Activated T-cell treated with anti-CD3 and anti-CD28 coated beads, Interleukin-2, amount 50 U/mL, for 4 hours (primary cell): Measurements from ENCODE around the gene TIMP3. TPM values are rescaled to one million over a fixed set of nuclear protein-coding genes. Genes with fewer than 3 reads are reported as not detected.

Experiments used
- ATAC-seq, 2 donors: fragments of 200-7000 bp; cut with Tn5 transposase; one replicate each; pipeline ENCODE4 v1.10.0; 2021
- DNase-seq: peaks from one replicate; pipeline ENCODE4 v3.0.0-alpha.2; 2020
- H3K27me3 Mint-ChIP-seq: one replicate; pipeline ENCODE4 v1.8.0; 2021; ENCODE audit warnings: low read depth, mixed read lengths
- H3K36me3 Mint-ChIP-seq: one replicate; pipeline ENCODE4 v1.8.0; 2022; ENCODE audit warnings: mixed read lengths; ENCODE audit not compliant: insufficient read depth
- H3K4me1 Mint-ChIP-seq: one replicate; pipeline ENCODE4 v1.8.0; 2021; ENCODE audit warnings: low read depth, mixed read lengths
- H3K4me3 Mint-ChIP-seq: one replicate; pipeline ENCODE4 v1.8.0; 2021; ENCODE audit warnings: mild to moderate bottlenecking, moderate library complexity, mixed read lengths
- H3K9me3 Mint-ChIP-seq: one replicate; pipeline ENCODE4 v1.8.0; 2021; ENCODE audit warnings: mixed read lengths
- total RNA-seq, 3 donors: library from RNA; stranded (reverse); gene quantifications; one replicate each; pipeline ENCODE4 v1.2.1, GENCODE V29; 2021

TIMP3 gene
- total RNA-seq, 3 donors from 2014 or later = 1.1 to 2.3 (median 1.5) TPM

GRCh38 chr22:32824531-32825312 is 23.2 kb downstream of the TIMP3 start:
- Mint-ChIP-seq H3K36me3 (no peaks in the 10 kb centered on the region), H3K4me3 (no peak overlapping the region), H3K4me1 (no peaks in the 10 kb centered on the region), H3K9me3 (no peaks in the 10 kb centered on the region), H3K27me3 (peaks cover 5% of the 10 kb centered on the region)
- ATAC-seq (no peak), DNase-seq (no peak)

DNA sequence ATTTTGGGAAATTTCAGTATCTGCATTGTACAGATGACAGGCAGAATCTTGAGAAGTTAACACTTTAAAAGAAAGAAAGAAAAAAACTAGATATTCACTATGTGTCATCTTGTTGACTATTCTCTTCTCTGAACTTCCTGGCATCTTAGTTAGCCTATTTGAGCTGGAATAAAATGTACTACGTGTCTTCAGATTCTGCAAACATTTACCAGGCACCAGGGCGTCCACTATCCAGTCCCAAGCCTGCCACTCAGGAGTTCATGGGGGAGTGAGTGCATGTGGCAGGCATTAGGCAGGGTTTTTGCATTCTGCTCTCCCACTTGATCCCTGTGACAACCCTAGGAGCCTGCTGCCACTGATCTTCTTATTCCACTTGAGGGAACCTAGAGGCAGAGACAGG is 25.0 kb downstream of the TIMP3 start:
- no peaks in the 10 kb centered on the region for H3K9me3 Mint-ChIP-seq
- peaks cover 5% of the 10 kb centered on the region for H3K27me3 Mint-ChIP-seq
- DNase-seq (no peak), ATAC-seq (no peak)
- H3K36me3 Mint-ChIP-seq = no peaks in the 10 kb centered on the region
- H3K4me1 Mint-ChIP-seq = peaks cover under 1% of the 10 kb centered on the region
- no peak overlapping the region for H3K4me3 Mint-ChIP-seq

DNA sequence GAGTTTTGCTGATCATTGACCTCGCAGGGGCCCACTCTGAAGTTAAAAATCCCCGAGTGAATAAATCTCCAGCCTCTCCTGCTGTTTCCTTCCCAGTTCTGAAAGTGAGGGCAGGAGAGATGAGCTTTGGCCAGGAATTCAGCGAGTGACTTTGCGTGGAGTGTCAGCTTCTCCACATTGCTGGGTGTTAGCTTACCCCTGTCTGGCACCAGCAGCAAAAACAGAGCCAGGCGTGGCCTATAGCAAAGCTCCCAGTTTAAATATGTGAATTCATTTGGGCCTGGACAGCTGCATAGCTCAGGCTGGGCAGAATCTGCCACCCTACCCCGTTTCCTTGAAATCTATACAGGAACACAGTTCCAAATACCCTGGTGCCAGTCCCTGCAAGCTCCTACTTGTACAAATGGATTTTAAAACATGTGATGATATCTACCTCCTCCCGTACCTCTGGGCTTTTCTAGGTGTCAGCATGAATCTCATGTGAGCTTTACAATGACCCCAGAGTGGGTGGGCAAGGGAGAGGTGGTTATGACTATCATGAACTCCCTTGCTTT is 25.6 kb downstream of the TIMP3 start:
- H3K36me3 Mint-ChIP-seq = no peaks in the 10 kb centered on the region
- DNase-seq (no peak), ATAC-seq (no peak)
- H3K4me1 Mint-ChIP-seq = peaks cover 7% of the 10 kb centered on the region
- no peak overlapping the region for H3K4me3 Mint-ChIP-seq
- H3K27me3 Mint-ChIP-seq = peaks cover 4% of the 10 kb centered on the region
- H3K9me3 Mint-ChIP-seq = no peaks in the 10 kb centered on the region

GRCh38 chr22:32828150-32828549 is 26.6 kb downstream of the TIMP3 start:
- no peak for ATAC-seq
- DNase-seq = no peak
- Mint-ChIP-seq H3K4me1 (peaks cover 8% of the 10 kb centered on the region), H3K9me3 (no peaks in the 10 kb centered on the region), H3K36me3 (no peaks in the 10 kb centered on the region), H3K4me3 (no peak overlapping the region), H3K27me3 (no peaks in the 10 kb centered on the region)

GRCh38 chr22:32828561-32828960 is 27.1 kb downstream of the TIMP3 start:
- no peaks in the 10 kb centered on the region for H3K36me3 Mint-ChIP-seq

GRCh38 chr22:32829451-32829851 is 27.9 kb downstream of the TIMP3 start:
- DNase-seq = no peak
- no peak for ATAC-seq
- peaks cover 8% of the 10 kb centered on the region for H3K4me1 Mint-ChIP-seq
- H3K27me3 Mint-ChIP-seq = no peaks in the 10 kb centered on the region
- H3K4me3 Mint-ChIP-seq = no peak overlapping the region
- H3K36me3 Mint-ChIP-seq = no peaks in the 10 kb centered on the region
- H3K9me3 Mint-ChIP-seq = no peaks in the 10 kb centered on the region

More at GRCh38 chr22:32828561-32828960, 27.1 kb downstream of the TIMP3 start:
- Mint-ChIP-seq H3K27me3 (no peaks in the 10 kb centered on the region), H3K4me1 (peaks cover 8% of the 10 kb centered on the region), H3K4me3 (no peak overlapping the region), H3K9me3 (no peaks in the 10 kb centered on the region)
- DNase-seq (no peak), ATAC-seq (no peak)

DNA sequence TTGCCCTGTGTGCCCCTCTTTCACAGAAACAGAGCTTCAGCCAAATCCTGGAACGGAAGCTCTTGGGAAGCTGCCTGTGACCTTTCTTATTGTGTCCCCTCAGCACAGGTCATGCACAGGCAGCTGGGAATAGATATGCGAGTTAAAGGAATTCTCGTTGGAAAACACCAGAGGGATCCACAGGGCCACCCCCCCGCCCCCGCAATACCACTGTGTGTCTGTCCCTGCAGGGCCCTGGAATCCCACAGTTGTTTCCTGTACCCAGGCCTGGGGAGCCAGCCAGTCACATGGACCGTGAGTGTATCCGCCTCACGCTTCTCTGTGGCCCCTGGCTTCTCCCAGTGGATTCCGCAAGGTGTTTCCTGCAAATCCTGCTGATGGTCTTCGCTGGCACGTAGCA is 29.0 kb downstream of the TIMP3 start:
- Mint-ChIP-seq H3K4me1 (peaks cover 8% of the 10 kb centered on the region), H3K36me3 (no peaks in the 10 kb centered on the region), H3K9me3 (no peaks in the 10 kb centered on the region), H3K4me3 (no peak overlapping the region), H3K27me3 (no peaks in the 10 kb centered on the region)
- DNase-seq (no peak), ATAC-seq (no peak)

- H3K36me3 Mint-ChIP-seq = no peaks in the 10 kb centered on the region
- H3K27me3 Mint-ChIP-seq = no peaks in the 10 kb centered on the region
- ATAC-seq (no peak), DNase-seq (no peak)
- H3K9me3 Mint-ChIP-seq = no peaks in the 10 kb centered on the region
- H3K4me3 Mint-ChIP-seq = no peak overlapping the region
- peaks cover 8% of the 10 kb centered on the region for H3K4me1 Mint-ChIP-seq
Observed at GRCh38 chr22:32830957-32831356, 29.5 kb downstream of the TIMP3 start.

- Mint-ChIP-seq H3K27me3 (no peaks in the 10 kb centered on the region), H3K4me1 (peaks cover 8% of the 10 kb centered on the region), H3K4me3 (no peak overlapping the region), H3K36me3 (no peaks in the 10 kb centered on the region), H3K9me3 (no peaks in the 10 kb centered on the region)
- no peak for DNase-seq
- no peak for ATAC-seq
Observed at GRCh38 chr22:32831584-32831983, 30.1 kb downstream of the TIMP3 start.

- Mint-ChIP-seq H3K27me3 (no peaks in the 10 kb centered on the region), H3K9me3 (no peaks in the 10 kb centered on the region), H3K4me3 (no peak overlapping the region), H3K36me3 (no peaks in the 10 kb centered on the region), H3K4me1 (peaks cover 8% of the 10 kb centered on the region)
- DNase-seq (no peak), ATAC-seq (no peak)
Observed at GRCh38 chr22:32832174-32832573, 30.7 kb downstream of the TIMP3 start.

DNA sequence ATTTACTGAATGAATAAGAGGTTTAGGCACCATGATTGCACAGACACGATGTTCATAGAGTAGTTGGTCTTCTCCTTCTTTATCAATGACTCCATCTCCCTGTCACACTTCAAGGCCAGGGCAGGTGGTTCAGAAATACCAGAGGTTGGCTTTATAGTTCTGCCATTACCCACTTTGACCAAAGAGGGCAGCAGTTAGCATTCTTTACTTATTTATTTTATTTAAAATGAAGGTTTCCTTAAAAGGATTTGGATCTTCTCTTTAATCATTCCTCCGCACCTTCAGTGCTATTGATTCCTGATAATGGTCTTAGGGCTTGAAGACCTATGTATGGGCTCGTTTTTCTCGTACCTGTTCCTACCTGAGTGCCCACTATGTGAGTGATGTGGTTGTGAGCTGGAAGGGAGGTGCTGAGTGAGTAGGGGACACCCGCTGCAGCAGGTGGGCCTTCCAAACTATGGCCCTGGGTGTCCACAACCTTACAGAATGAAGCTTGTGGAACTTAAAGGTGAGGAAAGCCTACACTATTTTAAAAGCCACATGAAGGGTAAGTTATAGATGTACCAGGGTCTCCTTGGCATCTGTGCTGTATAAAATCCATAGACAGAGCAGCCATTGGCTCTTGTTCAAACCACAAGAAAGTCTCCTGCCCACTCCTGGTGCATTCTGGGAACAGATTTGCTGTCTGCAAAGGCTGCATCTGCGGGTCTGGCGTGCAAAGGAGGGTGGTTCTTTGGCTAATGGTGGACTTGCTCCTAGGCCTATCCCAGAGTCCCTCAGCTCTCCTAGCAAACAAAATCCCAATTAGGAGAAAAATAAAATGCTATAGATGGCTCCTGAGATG is 35.0 kb downstream of the TIMP3 start:
- peaks cover 5% of the 10 kb centered on the region for H3K27me3 Mint-ChIP-seq
- ATAC-seq = no peak
- H3K9me3 Mint-ChIP-seq = no peaks in the 10 kb centered on the region
- no peak for DNase-seq
- H3K4me1 Mint-ChIP-seq = peaks cover 7% of the 10 kb centered on the region
- H3K36me3 Mint-ChIP-seq = no peaks in the 10 kb centered on the region
- no peak overlapping the region for H3K4me3 Mint-ChIP-seq

GRCh38 chr22:32837142-32837541 is 35.6 kb downstream of the TIMP3 start:
- ATAC-seq = no peak
- no peaks in the 10 kb centered on the region for H3K36me3 Mint-ChIP-seq
- H3K27me3 Mint-ChIP-seq = peaks cover 5% of the 10 kb centered on the region
- no peaks in the 10 kb centered on the region for H3K9me3 Mint-ChIP-seq
- H3K4me3 Mint-ChIP-seq = no peak overlapping the region
- DNase-seq = no peak
- H3K4me1 Mint-ChIP-seq = peaks cover under 1% of the 10 kb centered on the region

- no peaks in the 10 kb centered on the region for H3K4me1 Mint-ChIP-seq
- DNase-seq (no peak), ATAC-seq (no peak)
- H3K36me3 Mint-ChIP-seq = no peaks in the 10 kb centered on the region
- H3K9me3 Mint-ChIP-seq = no peaks in the 10 kb centered on the region
- peaks cover 5% of the 10 kb centered on the region for H3K27me3 Mint-ChIP-seq
- H3K4me3 Mint-ChIP-seq = no peak overlapping the region
Observed at GRCh38 chr22:32837803-32838202, 36.3 kb downstream of the TIMP3 start.

DNA sequence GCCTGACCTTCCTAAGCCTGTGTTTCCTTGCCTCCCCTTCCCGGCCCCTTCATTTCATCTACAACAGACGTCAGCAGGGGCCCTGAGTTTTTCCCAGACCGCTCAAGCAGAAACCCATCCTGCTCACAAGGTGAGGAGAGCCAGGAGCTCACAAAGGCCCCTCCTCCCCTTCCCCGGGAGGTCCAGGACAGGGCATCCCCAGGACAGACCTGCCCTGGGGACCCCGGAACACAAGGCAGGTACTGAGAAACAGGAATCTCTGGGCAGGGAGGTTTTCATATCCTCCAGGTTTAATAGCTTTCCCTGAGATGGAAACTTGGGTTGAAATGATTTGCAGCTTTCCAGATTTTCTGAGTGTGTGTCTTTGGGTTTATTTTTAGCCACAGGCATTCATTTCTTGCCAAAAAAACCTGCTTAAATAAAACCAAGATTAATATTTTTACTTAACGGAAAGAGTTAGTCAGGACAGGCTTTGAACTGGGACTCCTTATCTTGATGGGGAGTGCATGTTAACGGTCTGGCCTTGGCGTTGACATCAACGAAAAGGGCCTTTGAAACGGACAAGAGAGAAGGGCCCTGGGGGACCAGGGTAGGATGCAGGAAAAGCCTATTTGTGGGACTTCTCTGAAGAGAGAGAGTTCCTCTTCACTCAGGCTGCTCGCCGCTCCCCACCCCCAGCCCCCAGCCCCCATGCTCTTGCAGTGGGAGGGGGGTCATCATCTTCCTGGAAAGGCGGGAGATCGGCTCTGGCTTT is 38.5 kb downstream of the TIMP3 start:
- Mint-ChIP-seq H3K4me1 (no peaks in the 10 kb centered on the region), H3K36me3 (no peaks in the 10 kb centered on the region), H3K4me3 (no peak overlapping the region), H3K27me3 (peaks cover 7% of the 10 kb centered on the region), H3K9me3 (no peaks in the 10 kb centered on the region)
- ATAC-seq (no peak), DNase-seq (no peak)
